GM19043 (cell line): ENCODE results near the gene OR2T34.
A peak's percentile ranks its signal among the peaks of the same experiment; 100 is the strongest.
"Not testable (repeated sequence)": the region's sequence is repeated elsewhere in the genome, so short reads cannot be mapped to it uniquely, and the experiment has no call there.

Experiments
- ATAC-seq: cut with Tn5 transposase; IDR thresholded peaks from one replicate; pipeline ENCODE4 v1.9.1; 2021; ENCODE audit warnings: low read depth; ENCODE audit not compliant: unreplicated experiment

The OR2T34 gene

DNA sequence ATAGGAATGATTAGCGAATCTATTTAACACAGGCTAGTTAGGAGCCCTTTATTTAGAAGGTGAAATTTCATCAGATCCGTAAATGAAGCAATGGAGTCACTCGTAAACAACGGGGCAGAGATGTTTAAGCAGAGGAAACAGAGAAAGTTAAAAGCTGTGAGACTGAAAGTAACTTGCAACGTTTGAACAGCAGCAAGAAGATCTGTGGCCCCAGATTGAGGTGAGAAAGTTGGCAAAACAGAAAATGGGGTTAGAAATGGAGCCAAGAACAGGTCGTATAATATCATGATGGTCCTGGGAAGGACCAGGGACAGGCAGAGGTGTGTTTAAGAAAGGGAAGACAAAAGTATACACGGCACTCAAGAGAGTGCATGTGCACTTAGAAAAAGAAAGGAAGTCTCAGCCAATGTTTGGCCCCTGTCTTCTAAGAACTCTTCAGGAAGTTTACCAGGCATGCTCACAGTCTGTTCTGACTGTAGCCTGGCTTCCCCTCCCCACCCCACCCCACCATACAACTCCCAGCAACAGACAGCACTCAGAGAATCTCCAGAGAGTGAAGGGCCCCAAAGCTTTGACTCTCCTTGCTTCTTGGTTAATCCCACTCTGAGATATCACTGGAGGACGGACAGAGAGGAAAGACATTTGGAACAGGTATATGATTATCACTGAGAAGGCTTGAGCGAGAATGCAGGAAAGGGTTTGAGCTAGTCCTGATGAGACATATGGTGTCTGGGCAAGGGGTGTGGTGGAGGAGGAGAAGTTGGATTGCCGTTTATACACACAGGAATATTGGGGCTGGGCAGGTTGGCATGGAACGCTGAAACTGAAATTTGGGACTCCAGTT, 8.8 kb downstream of the OR2T34 start:
- peak; percentile 59 for ATAC-seq

DNA sequence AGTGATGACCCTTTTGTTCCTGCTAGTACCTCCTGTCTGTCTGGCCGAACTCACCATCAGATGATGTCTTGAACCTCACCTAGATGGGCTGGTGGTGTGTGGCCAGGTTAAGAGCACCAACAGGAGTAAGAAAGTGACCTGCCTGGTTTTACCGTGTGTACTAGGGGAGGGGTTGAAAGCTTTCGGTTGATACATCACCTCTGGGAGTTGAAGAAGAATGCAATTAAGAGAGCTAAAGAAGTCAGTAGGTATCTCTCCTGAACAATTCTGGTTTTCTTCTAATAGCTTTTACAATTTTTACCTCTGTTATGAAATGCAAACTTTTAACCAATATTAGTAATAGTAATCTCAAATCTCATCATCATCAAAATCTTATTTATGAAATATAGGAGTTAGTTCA, 11.9 kb downstream of the OR2T34 start, which contains the start of gene OR2T29:
OR2T29 (minus strand) TSS at position 101 of the 400 bp plus-strand sequence. CDS start 3,281 bp downstream, outside the sequence.
- ATAC-seq, result not testable (repeated sequence)

DNA sequence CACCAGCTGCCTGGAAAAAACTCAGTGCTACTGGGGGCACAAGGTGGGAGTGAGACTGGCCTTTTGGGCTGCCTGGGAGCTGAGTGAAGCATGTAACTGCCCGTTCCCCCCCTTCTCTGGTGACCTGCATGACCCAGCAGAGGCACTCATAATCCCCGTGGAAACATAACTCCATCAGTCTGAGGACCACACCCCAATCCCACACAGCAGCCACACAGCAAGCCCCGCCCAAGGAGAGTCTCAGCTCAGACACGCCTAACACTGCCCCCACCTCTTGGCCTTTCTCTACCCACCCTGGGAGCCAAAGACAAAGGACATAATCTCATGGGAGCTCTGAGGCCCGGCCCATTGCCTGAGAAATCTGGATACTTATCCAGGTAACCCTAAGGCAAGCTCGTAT, 23.5 kb downstream of the OR2T34 start:
- not testable (repeated sequence) for ATAC-seq

DNA sequence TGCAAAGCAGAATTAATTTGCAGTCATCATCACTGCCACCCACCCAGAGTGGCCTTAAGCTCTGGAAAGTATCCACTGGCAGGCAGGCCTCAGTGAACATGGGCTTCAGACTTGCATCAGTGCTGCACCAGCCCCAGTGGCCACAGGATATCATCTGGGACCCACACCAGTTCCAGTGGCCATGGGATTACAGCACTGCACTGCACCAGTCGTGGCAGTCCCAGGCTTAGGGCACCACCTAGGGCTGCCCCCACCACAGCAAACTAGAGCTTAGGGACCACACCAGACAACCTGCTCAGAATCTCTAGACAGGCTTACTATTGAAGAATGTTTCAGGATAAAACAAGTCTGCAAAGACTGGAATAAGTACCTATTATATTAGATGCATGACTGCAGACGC, 27.2 kb downstream of the OR2T34 start:
- not testable (repeated sequence) for ATAC-seq

DNA sequence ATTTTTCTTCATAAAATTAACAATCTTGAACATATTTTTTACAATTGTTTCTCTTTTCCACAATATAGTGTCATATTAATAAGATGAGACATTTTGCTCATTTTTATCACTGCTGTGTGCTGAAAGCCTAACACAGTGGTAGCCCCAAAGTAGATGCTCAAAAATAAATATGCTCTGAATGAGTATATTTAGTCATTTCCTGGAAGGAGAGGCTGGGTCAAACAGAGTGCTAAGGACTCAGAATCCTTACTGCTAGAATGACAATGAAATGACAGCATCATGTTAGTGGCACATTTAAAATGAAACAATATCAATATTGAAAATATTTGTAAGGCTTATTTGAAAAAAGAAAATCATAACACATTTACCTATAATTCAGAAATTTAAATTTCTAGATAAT, 37.1 kb downstream of the OR2T34 start:
- ATAC-seq, result not testable (repeated sequence)
